ENCODE measurements around the gene TBX1. TPM values are rescaled to one million over a fixed set of nuclear protein-coding genes. Genes with fewer than 3 reads are reported as not detected.

Gene TBX1
- total RNA-seq, 1 donor from 2014 or later, result not detected

- H3K4me3 Mint-ChIP-seq, result peak overlapping the region; percentile 76
- peaks cover 15% of the 10 kb centered on the region for H3K4me1 Mint-ChIP-seq
- H3K36me3 Mint-ChIP-seq (ENCODE audit: low read depth), result no peaks in the 10 kb centered on the region
- H3K27ac Mint-ChIP-seq (ENCODE audit: unreplicated experiment), result no peak overlapping the region
- TF ChIP-seq CTCF (conservative IDR thresholded peaks at IDR 0.05), result no peak
- peaks cover 83% of the 10 kb centered on the region for H3K27me3 Mint-ChIP-seq (ENCODE audit: low read depth)
- DNase-seq (ENCODE audit: low read depth, low spot score), result no peak
- H3K9me3 Mint-ChIP-seq, result no peaks in the 10 kb centered on the region
Observed at GRCh38 chr22:19760951-19761724, 560 bp downstream of the TBX1 start.

GRCh38 chr22:19761725-19762567, 1.4 kb downstream of the TBX1 start:
- Mint-ChIP-seq H3K4me1 (peaks cover 15% of the 10 kb centered on the region), H3K27me3 (ENCODE audit: low read depth) (peaks cover 82% of the 10 kb centered on the region), H3K4me3 (peak overlapping the region; percentile 76), H3K9me3 (no peaks in the 10 kb centered on the region), H3K36me3 (ENCODE audit: low read depth) (no peaks in the 10 kb centered on the region), H3K27ac (ENCODE audit: unreplicated experiment) (no peak overlapping the region)
- DNase-seq (ENCODE audit: low read depth, low spot score), result no peak
- no peak for TF ChIP-seq CTCF (conservative IDR thresholded peaks at IDR 0.05)

DNA sequence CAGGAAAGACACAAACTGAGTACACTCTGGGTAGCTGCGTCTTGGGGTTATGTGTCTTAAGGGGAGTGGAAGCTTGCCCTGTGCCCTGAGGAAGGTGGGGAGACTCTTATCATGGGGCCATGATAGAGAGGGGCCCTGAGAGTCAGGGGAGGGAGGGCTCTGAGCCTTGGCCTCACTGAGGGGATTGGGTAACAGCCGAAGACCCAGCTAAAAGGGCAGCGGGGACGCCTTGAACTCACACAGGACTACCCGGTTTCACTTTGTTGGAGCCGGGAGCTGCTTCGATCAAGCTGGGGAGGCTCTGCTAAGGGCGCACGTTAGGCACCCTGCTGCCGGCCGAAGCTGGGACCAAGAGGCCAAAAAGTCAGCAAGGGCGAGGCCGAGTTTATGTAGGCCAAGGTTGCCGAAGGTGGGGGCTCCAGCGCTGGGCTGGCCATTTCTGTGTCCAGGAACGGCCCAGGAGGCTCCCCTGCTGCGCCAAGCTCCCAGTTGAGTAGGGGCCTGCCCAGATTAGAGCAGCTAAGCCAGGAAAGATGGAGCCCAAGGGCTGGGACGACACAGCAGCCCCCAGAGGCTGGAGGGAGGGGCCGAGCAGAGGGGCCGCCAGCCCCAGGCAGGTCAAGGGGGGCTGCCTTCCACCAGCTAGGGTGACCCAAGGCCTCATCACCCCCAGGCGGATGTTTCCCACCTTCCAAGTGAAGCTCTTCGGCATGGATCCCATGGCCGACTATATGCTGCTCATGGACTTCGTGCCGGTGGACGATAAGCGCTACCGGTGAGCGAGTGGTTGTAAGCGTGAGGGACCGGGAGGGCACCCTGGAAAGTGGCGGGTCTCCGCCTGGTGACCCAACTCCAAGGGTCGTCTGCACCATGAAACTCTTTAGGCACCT, 2.2 kb downstream of the TBX1 start:
- H3K27me3 Mint-ChIP-seq (ENCODE audit: low read depth), result peaks cover 82% of the 10 kb centered on the region

GRCh38 chr22:19763458-19764298, 3.1 kb downstream of the TBX1 start:
- no peak overlapping the region for H3K4me3 Mint-ChIP-seq
- H3K9me3 Mint-ChIP-seq, result no peaks in the 10 kb centered on the region
- TF ChIP-seq CTCF (conservative IDR thresholded peaks at IDR 0.05), result no peak
- no peaks in the 10 kb centered on the region for H3K36me3 Mint-ChIP-seq (ENCODE audit: low read depth)
- H3K4me1 Mint-ChIP-seq, result peaks cover 15% of the 10 kb centered on the region
- no peak for DNase-seq (ENCODE audit: low read depth, low spot score)
- H3K27ac Mint-ChIP-seq (ENCODE audit: unreplicated experiment), result no peak overlapping the region
- H3K27me3 Mint-ChIP-seq (ENCODE audit: low read depth), result peaks cover 83% of the 10 kb centered on the region

More for the DNA sequence above, 2.2 kb downstream of the TBX1 start:
- H3K27ac Mint-ChIP-seq (ENCODE audit: unreplicated experiment), result no peak overlapping the region
- peak overlapping the region; percentile 42 for H3K4me3 Mint-ChIP-seq
- H3K9me3 Mint-ChIP-seq, result no peaks in the 10 kb centered on the region
- H3K4me1 Mint-ChIP-seq, result peaks cover 15% of the 10 kb centered on the region
- no peak for DNase-seq (ENCODE audit: low read depth, low spot score)
- no peak for TF ChIP-seq CTCF (conservative IDR thresholded peaks at IDR 0.05)
- H3K36me3 Mint-ChIP-seq (ENCODE audit: low read depth), result no peaks in the 10 kb centered on the region
